Measurements from ENCODE around the gene MRPL28.

Gene MRPL28

GRCh38 chr16:330741-331140 lies 39.6 kb downstream of the MRPL28 start:
- TF ChIP-seq CTCF (conservative IDR thresholded peaks at IDR 0.05) = no peak
- H3K27ac ChIP-seq = no peak overlapping the region

GRCh38 chr16:325375-326145 lies 44.8 kb downstream of the MRPL28 start:
- no peak for TF ChIP-seq CTCF (conservative IDR thresholded peaks at IDR 0.05)
- H3K27ac ChIP-seq = no peak overlapping the region

- no peak for TF ChIP-seq CTCF (conservative IDR thresholded peaks at IDR 0.05)
- H3K27ac ChIP-seq = no peak overlapping the region
These were observed 45.6 kb downstream of the MRPL28 start for GRCh38 chr16:324451-325334.

GRCh38 chr16:324201-324450 lies 46.2 kb downstream of the MRPL28 start:
- H3K27ac ChIP-seq = no peak overlapping the region
- TF ChIP-seq CTCF (conservative IDR thresholded peaks at IDR 0.05) = no peak

GRCh38 chr16:322476-323143 lies 47.7 kb downstream of the MRPL28 start:
- H3K27ac ChIP-seq = no peak overlapping the region
- no peak for TF ChIP-seq CTCF (conservative IDR thresholded peaks at IDR 0.05)

GRCh38 chr16:321532-321931 lies 48.8 kb downstream of the MRPL28 start:
- no peak for TF ChIP-seq CTCF (conservative IDR thresholded peaks at IDR 0.05)
- H3K27ac ChIP-seq = no peak overlapping the region

- H3K27ac ChIP-seq = no peak overlapping the region
- no peak for TF ChIP-seq CTCF (conservative IDR thresholded peaks at IDR 0.05)
These were observed 50.1 kb downstream of the MRPL28 start for GRCh38 chr16:320206-320605.
